K562 (cell line): ENCODE measurements around the gene THSD8. TPM values are rescaled to one million over a fixed set of nuclear protein-coding genes. Genes with fewer than 3 reads are reported as not detected.

Experiments used
- AFF4 ChIP-seq: sonication (generic); formaldehyde crosslinking; IDR thresholded peaks from 2 replicates; pipeline ENCODE4 v1.8.0; 2023; ENCODE audit warnings: mild to moderate bottlenecking, missing genetic modification reagents
- BRCA1 ChIP-seq, 2 experiments: fragments of 450-650 bp in 1 of 2; sonication (generic) in 1 of 2; formaldehyde crosslinking in 1 of 2; IDR thresholded peaks; 2 replicates each; pipeline versions ENCODE4 v1.5.0 to v1.6.1; 2017 to 2020; ENCODE audit warnings: mild to moderate bottlenecking in 1 of 2, missing genetic modification reagents in 1 of 2
- CEBPZ ChIP-seq: fragments of 150-350 bp; IDR thresholded peaks from 2 replicates; pipeline ENCODE4 v1.6.1; 2014; ENCODE audit warnings: low read depth, mild to moderate bottlenecking, low read length, borderline replicate concordance
- CGGBP1 ChIP-seq: fragments of 250-450 bp; sonication (Bioruptor Pico); IDR thresholded peaks from 2 replicates; pipeline ENCODE4 v1.9.0; 2021; ENCODE audit warnings: mild to moderate bottlenecking
- COPS2 ChIP-seq: fragments of 450-650 bp; conservative IDR thresholded peaks from 2 replicates; pipeline ENCODE4 v1.6.1; 2016; ENCODE audit warnings: mild to moderate bottlenecking, moderate library complexity
- CREBBP ChIP-seq: IDR thresholded peaks from one replicate; pipeline ENCODE4 v1.6.1; 2012; ENCODE audit warnings: low read depth, mild to moderate bottlenecking, control low read depth, inconsistent platforms, low read length
- GATA2 ChIP-seq: sonication (generic); formaldehyde crosslinking; IDR thresholded peaks from 2 replicates; pipeline ENCODE4 v1.4.0; 2020; ENCODE audit warnings: mild to moderate bottlenecking, missing genetic modification reagents
- HSF4 ChIP-seq: fragments of 250-450 bp; sonication (Bioruptor Pico); IDR thresholded peaks from 2 replicates; pipeline ENCODE4 v2.1.2; 2022; ENCODE audit warnings: mild to moderate bottlenecking, moderate library complexity, borderline replicate concordance
- KLF1 ChIP-seq: fragments of 450-650 bp; IDR thresholded peaks from 2 replicates; pipeline ENCODE4 v1.6.1; 2016; ENCODE audit warnings: missing genetic modification characterization, missing compliant biosample characterization
- MCM7 ChIP-seq, 2 experiments: fragments of 450-650 bp; IDR thresholded peaks; 2 replicates each; pipeline ENCODE4 v1.6.1; 2016 to 2018
- MEF2D ChIP-seq: conservative IDR thresholded peaks from 2 replicates; pipeline ENCODE4 v1.6.1; 2016; ENCODE audit warnings: low read depth, missing genetic modification characterization, missing compliant biosample characterization
- MLLT1 ChIP-seq, 2 experiments: fragments of 450-650 bp; IDR thresholded peaks; 2 replicates each; pipeline ENCODE4 v1.6.1; 2016
- POLR3G ChIP-seq: IDR thresholded peaks from 2 replicates; pipeline ENCODE4 v1.6.1; 2011; ENCODE audit not compliant: insufficient read length, insufficient replicate concordance; ENCODE audit errors: extremely low read depth
- RB1 ChIP-seq: fragments of 450-650 bp; IDR thresholded peaks from 2 replicates; pipeline ENCODE4 v1.6.1; 2017; ENCODE audit warnings: low read depth, mild to moderate bottlenecking
- RBFOX2 ChIP-seq: fragments of 200-400 bp; formaldehyde crosslinking; IDR thresholded peaks from 2 replicates; pipeline ENCODE4 v1.6.1; 2017; ENCODE audit warnings: low read depth, mild to moderate bottlenecking, low read length, moderate library complexity
- SAP30 ChIP-seq: fragments of 200-600 bp; sonication (generic); IDR thresholded peaks from 2 replicates; pipeline ENCODE4 v1.6.1; 2012; ENCODE audit warnings: borderline replicate concordance, low read depth, mild to moderate bottlenecking, moderate library complexity, low read length, control low read depth, inconsistent platforms; ENCODE audit not compliant: insufficient read depth, poor library complexity, severe bottlenecking
- SNIP1 ChIP-seq: fragments of 450-650 bp; IDR thresholded peaks from 2 replicates; pipeline ENCODE4 v1.7.1; 2017; ENCODE audit warnings: low read depth, mild to moderate bottlenecking
- ZNF263 ChIP-seq: sonication (generic); formaldehyde crosslinking; IDR thresholded peaks from 2 replicates; pipeline ENCODE4 v1.8.0; 2022; ENCODE audit warnings: mild to moderate bottlenecking, missing genetic modification reagents, borderline replicate concordance
- polyA plus RNA-seq, 8 experiments: library from polyadenylated mRNA; depleted of rRNA in 4 of 8; stranded (reverse) in 5 of 8; unstranded in 3 of 8; fragments of >200 nt; fragmentation: Nextera tagmentation in 2 of 8; fragmentation: Illumina TruSeq in 1 of 8; extraction: Ambion mirVana in 2 of 8; extraction: Trizol in 1 of 8; gene quantifications; 2 replicates each; pipeline versions ENCODE4 v1.2.1 to v1.2.3, GENCODE V29; 2011 to 2014; ENCODE audit warnings: inconsistent platforms in 1 of 8, missing spikeins in 1 of 8
- total RNA-seq, 7 experiments: library from RNA; depleted of rRNA in 6 of 7; stranded (reverse); fragments of >200 nt in 6 of 7; fragmentation: Illumina TruSeq in 2 of 7; extraction: Trizol in 2 of 7; gene quantifications; 2 replicates each; pipeline versions ENCODE4 v1.2.1 to v1.2.3, GENCODE V29; 2011 to 2021; ENCODE audit warnings: low replicate concordance in 1 of 7

THSD8 gene
- total and polyA plus RNA-seq, 9 of the 15 experiments (the other 6 are each of a cell fraction or from before 2014, with no cell fraction given) = 8.4 to 42.4 (median 19.9) TPM; not detected in 2

- TF ChIP-seq SAP30 = no peak
- TF ChIP-seq KLF1 (tag) = peak; percentile 61; the same call in 1 of the 2 replicates
- TF ChIP-seq GATA2 = no peak
- peak; percentile 97 for TF ChIP-seq RB1
- no peak for TF ChIP-seq AFF4
- peak; percentile 64 for TF ChIP-seq RBFOX2
- no peak for TF ChIP-seq CGGBP1 (CRISPR knock-in tag)
- TF ChIP-seq POLR3G = no peak
- no peak for TF ChIP-seq HSF4 (CRISPR knock-in tag)
- TF ChIP-seq MEF2D (tag) = no peak
- TF ChIP-seq MLLT1 (IDR thresholded peaks at IDR 0.05) = no peak
- no peak for TF ChIP-seq SNIP1
- TF ChIP-seq CEBPZ = no peak
- no peak for TF ChIP-seq COPS2
- no peak for TF ChIP-seq BRCA1 (IDR thresholded peaks at IDR 0.05)
- TF ChIP-seq BRCA1 (CRISPR knock-in tag; IDR thresholded peaks at IDR 0.05) = no peak
- peak; percentile 84; the same call in 1 of the 2 replicates for TF ChIP-seq ZNF263
- no peak for TF ChIP-seq CREBBP
- no peak for TF ChIP-seq MCM7 (IDR thresholded peaks at IDR 0.05)
Measured at GRCh38 chr19:12847159-12848139, 45.6 kb downstream of the THSD8 start (continued).
